ENCODE results near the gene TNFRSF6B. TPM values are rescaled to one million over a fixed set of nuclear protein-coding genes. Genes with fewer than 3 reads are reported as not detected.

The TNFRSF6B gene
- 0.81 to 1.1 TPM (median 1.0 TPM) in 4 of 5 replicates, not detected in the other for total RNA-seq (2022; extraction: Qiagen RNA extraction; ENCODE audit: low read depth)

GRCh38 chr20:63696628-63697356, at the start of gene TNFRSF6B:
TNFRSF6B (plus strand) TSS chr20:63696652; CDS start chr20:63696768, 116 bp downstream.

GRCh38 chr20:63653041-63653973, 43.1 kb upstream of the TNFRSF6B start, which contains the start of gene STMN3:
STMN3 (minus strand) TSS chr20:63653424; CDS start chr20:63653345, 79 bp downstream.

DNA sequence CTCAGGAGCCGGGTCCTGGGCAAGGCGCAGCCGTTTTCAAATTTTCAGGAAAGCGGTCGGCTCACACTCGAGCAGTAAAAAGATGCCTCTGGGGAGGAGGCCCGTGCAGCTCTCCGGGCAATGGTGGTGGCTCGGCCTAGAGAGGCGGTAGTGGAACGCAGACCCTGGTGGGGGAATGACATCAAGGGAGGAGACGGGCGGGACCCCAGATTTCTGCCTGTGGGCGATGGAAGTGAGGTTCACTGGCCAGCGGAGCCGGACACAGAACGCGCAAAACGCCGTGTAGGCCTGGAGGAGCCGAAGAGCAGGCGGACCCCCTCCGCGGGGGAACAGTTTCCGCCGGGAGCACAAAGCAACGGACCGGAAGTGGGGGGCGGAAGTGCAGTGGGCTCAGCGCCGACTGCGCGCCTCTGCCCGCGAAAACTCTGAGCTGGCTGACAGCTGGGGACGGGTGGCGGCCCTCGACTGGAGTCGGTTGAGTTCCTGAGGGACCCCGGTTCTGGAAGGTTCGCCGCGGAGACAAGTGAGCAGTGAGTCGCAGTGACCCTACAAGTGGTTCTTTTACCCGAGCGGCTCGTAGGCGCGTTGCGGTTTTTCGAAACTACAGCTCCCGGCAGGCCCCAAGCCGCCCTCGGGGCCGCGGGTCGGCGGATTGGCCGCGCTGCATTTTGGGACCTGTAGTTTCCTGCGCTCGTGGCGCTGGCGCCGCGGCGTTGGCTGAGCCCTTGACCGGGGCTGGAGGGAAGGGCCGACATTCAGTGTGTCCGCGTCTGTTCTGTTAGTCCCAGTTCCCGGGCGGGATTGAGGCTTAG, 38.3 kb upstream of the TNFRSF6B start, which contains the start of gene RTEL1:
RTEL1 (plus strand) TSS at position 376 of the 812 bp plus-strand sequence. CDS start 1,091 bp downstream, outside the sequence.

DNA sequence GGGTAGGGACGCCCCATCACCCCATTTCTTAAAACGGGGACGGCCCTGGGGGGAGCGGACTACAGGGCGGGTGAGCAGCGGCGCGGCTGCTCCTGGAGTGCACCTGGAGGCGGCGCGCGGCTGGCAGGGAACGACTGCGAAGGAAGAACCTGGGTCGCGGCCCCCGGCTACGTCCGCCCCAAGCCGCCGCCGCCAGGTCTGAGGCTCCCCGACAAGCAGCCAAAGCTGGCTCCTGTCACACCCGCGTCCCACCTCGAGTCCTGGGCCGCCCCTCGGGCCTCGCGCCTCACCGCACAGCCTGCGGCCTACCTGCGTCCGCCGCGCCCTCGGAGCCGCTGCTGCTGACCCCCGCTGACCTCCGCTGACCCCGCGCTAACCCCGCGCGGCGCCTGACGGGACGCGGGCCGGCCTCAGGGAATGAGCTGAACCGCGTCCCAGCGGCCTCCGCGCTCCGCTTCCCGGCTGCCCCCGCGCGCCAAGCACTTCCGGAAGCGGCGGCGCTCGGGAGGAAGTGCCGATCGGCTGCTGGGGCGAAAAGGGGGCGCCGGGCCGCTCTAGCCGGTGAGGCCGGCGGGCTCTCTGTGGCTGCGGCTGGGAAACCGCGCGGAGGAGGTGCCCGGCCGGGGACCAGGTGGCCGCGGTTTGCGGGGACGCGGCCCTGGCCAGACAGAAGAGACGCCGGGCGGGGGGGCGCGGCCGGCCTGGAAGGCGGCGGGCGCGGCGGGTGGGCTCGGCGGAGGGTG, 11.3 kb downstream of the TNFRSF6B start, which contains the start of the genes ARFRP1 and ZGPAT:
ARFRP1 (minus strand) TSS at position 419 of the 743 bp plus-strand sequence. CDS start 885 bp downstream, outside the sequence.
ZGPAT (plus strand) TSS at position 482 of the 743 bp plus-strand sequence. CDS start 542 bp downstream, outside the sequence.

DNA sequence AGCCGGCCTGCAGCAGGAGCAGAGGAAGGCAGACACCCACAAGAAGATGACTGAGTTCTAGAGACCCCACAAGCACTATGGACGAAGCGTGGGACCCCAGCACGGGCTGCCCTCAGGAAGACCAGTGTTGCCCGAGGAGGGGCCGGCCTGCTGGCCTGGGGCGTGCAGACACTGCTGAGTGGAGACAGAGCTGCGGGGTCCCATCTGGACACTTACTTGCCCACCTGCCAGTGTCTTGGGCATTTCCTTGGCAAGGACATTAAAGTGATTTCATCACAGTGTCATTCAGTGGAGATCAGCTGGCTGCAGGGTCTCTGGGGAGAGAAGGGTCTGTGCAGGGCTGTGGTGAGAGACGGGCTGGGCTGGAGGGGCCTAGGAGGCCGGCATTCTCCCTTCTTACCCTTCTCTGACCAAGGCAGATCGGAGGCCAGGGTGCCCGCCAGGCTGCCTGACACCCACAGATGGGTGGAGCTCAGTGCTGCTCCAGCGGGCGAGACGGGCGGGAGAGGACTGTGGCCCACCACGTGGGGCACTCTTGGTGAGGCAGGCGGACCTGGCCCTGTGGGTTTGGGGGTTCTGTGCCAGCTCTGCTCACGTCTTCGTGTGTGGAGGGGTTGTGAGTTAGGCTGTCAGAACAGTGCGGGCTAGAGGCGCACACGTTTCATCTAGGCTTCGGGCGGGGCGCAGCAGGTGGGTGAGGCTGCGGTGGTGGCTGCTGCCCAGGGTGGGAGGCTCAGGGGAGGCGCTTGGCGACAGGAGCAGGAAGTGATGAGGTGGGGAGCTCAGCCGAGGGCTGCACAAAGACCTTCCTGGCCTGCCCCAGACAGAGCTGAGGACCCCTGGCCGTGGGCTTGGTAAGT, 39.6 kb downstream of the TNFRSF6B start, which contains the start of gene LIME1:
LIME1 (plus strand) TSS at position 806 of the 860 bp plus-strand sequence. CDS start 886 bp downstream, outside the sequence.

DNA sequence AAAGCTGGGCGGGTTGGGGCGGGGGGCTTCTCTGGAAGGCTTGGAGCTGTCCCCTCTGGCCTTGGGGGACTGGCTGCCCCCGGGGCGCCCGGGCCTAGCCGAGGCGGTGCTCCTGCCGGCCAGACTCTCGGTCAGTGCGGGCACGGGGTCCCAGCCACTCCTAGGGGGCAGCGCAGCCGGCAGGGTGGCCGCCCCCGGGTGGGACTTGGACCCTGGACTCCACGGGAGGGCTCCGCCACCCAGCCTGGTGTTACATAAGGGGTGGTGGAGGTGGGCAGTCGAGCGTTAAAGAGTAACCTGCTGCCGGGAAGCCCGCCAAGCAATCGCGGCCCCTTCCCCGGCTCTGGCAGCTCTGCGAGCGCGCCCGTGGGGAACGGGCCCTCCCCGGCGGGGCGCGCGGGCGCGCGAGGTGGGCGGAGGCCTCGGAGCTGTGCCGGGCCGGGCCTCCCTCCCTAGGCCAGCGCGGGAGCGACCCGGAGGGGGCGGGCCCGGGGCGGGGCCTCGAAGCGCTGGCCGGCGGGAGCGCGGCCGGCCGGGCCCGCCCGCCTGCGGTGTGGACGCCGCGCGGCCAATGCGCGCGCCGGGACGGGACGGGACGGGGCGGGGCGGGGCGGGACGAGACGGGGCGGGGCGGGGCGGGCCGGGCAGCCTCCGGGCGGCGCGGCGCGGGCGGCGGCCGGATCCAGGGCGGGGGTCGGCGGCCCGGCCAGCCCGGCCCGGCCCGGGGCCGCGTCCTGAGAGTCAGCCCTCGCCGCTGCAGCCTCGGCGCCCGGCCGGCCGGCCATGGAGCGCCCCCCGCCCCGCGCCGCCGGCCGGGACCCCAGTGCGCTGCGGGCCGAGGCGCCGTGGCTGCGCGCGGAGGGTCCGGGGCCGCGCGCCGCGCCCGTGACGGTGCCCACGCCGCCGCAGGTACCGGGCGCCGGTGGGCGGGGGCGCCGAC, 42.9 kb downstream of the TNFRSF6B start, which contains the start of gene SLC2A4RG:
SLC2A4RG (plus strand) TSS at position 647 of the 940 bp plus-strand sequence; CDS start at position 784, 137 bp downstream.

Other genes starting within 250 kb of the TNFRSF6B start
- gene KCNQ2, start 224.0 kb upstream of the TNFRSF6B start, total RNA-seq (2022; extraction: Qiagen RNA extraction; ENCODE audit: low read depth) = 0.47 to 0.86 TPM (median 0.75 TPM) in 5 replicates
- gene EEF1A2, start 197.6 kb upstream of the TNFRSF6B start, total RNA-seq (2022; extraction: Qiagen RNA extraction; ENCODE audit: low read depth) = 128 to 177 TPM (median 145 TPM) in 5 replicates
- gene PPDPF, start 175.9 kb upstream of the TNFRSF6B start, total RNA-seq (2022; extraction: Qiagen RNA extraction; ENCODE audit: low read depth) = 248 to 342 TPM (median 288 TPM) in 5 replicates
- 2.1 to 3.1 TPM (median 2.5 TPM) in 5 replicates for gene PTK6, start 159.3 kb upstream of the TNFRSF6B start, total RNA-seq (2022; extraction: Qiagen RNA extraction; ENCODE audit: low read depth)
- 0.06 TPM in 1 of 5 replicates, not detected in the others for gene SRMS, start 148.9 kb upstream of the TNFRSF6B start, total RNA-seq (2022; extraction: Qiagen RNA extraction; ENCODE audit: low read depth)
- 0.07 to 0.20 TPM (median 0.16 TPM) in 5 replicates for gene FNDC11, start 142.5 kb upstream of the TNFRSF6B start, total RNA-seq (2022; extraction: Qiagen RNA extraction; ENCODE audit: low read depth)
- 7.3 to 11.0 TPM (median 9.5 TPM) in 5 replicates for gene HELZ2, start 122.4 kb upstream of the TNFRSF6B start, total RNA-seq (2022; extraction: Qiagen RNA extraction; ENCODE audit: low read depth)
- gene GMEB2, start 69.6 kb upstream of the TNFRSF6B start, total RNA-seq (2022; extraction: Qiagen RNA extraction; ENCODE audit: low read depth) = 8.9 to 12.1 TPM (median 11.2 TPM) in 5 replicates
- 7.5 to 11.4 TPM (median 9.0 TPM) in 5 replicates for gene STMN3, start 43.2 kb upstream of the TNFRSF6B start, total RNA-seq (2022; extraction: Qiagen RNA extraction; ENCODE audit: low read depth)
- gene RTEL1, start 38.3 kb upstream of the TNFRSF6B start, total RNA-seq (2022; extraction: Qiagen RNA extraction; ENCODE audit: low read depth) = 5.3 to 8.8 TPM (median 7.0 TPM) in 5 replicates
- gene ARFRP1, start 11.3 kb downstream of the TNFRSF6B start, total RNA-seq (2022; extraction: Qiagen RNA extraction; ENCODE audit: low read depth) = 27.9 to 37.6 TPM (median 32.6 TPM) in 5 replicates
- gene ZGPAT, start 11.4 kb downstream of the TNFRSF6B start, total RNA-seq (2022; extraction: Qiagen RNA extraction; ENCODE audit: low read depth) = 24.0 to 30.5 TPM (median 27.2 TPM) in 5 replicates
- 3.4 to 11.6 TPM (median 8.1 TPM) in 5 replicates for gene LIME1, start 40.0 kb downstream of the TNFRSF6B start, total RNA-seq (2022; extraction: Qiagen RNA extraction; ENCODE audit: low read depth)
- gene SLC2A4RG, start 43.1 kb downstream of the TNFRSF6B start, total RNA-seq (2022; extraction: Qiagen RNA extraction; ENCODE audit: low read depth) = 60.9 to 99.3 TPM (median 87.7 TPM) in 5 replicates
- 0.50 to 0.94 TPM (median 0.77 TPM) in 5 replicates for gene ZBTB46, start 134.6 kb downstream of the TNFRSF6B start, total RNA-seq (2022; extraction: Qiagen RNA extraction; ENCODE audit: low read depth)
- 0.05 TPM in 1 of 5 replicates, not detected in the others for gene ABHD16B, start 164.8 kb downstream of the TNFRSF6B start, total RNA-seq (2022; extraction: Qiagen RNA extraction; ENCODE audit: low read depth)
- 119 to 136 TPM (median 132 TPM) in 5 replicates for gene TPD52L2, start 168.6 kb downstream of the TNFRSF6B start, total RNA-seq (2022; extraction: Qiagen RNA extraction; ENCODE audit: low read depth)
- 26.4 to 31.6 TPM (median 31.2 TPM) in 5 replicates for gene DNAJC5, start 198.5 kb downstream of the TNFRSF6B start, total RNA-seq (2022; extraction: Qiagen RNA extraction; ENCODE audit: low read depth)